Pulmonary artery endothelial cell (primary cell): ENCODE results near the gene COL24A1. TPM values are rescaled to one million over a fixed set of nuclear protein-coding genes. Genes with fewer than 3 reads are reported as not detected.
"Not testable (repeated sequence)": the region's sequence is repeated elsewhere in the genome, so short reads cannot be mapped to it uniquely, and the experiment has no call there.

Source experiments
- DNase-seq: peaks from one replicate; pipeline ENCODE4 v3.0.0-alpha.2; 2011; ENCODE audit warnings: low read depth, low spot score
- total RNA-seq: library from RNA; depleted of rRNA; stranded (reverse); fragments of >200 nt; gene quantifications from 2 replicates; pipeline ENCODE4 v1.2.3, GENCODE V29; 2014

The COL24A1 gene
- total RNA-seq, 1 donor from 2014 or later, result 0.07 TPM

DNA sequence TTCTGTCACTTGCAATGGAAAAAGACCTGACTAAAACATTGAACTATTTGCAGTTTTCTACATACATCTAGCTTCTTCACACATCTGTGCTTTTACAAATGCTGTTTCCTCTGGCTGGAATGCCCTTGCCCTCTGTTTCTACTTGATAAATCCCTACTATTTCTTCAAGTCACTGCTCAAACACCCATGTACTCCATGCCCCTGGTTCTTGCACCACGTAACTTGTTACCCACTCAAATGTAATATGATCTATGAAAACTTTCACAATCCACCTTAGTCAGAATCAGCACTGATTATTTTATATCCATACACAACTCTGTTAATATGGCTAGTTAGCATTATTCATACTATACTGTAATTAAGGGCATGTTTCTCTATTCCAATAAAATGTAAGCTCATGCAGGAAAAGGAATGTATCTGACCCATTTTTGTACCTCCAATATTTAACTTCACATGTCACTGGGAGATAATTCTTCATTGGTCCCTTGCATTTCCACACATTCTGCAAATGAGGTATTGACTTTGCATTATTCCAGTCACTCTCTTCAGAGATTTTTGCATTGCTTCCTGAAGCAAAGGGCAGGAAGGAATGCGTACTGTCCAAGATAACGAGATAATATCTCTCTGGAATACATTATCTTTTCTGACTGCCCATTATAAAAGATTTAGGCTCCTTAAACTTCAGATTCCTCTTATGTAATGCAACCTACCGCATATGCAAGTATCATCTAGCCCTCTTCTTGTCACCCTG is 158.3 kb downstream of the COL24A1 start:
- no peak for DNase-seq

DNA sequence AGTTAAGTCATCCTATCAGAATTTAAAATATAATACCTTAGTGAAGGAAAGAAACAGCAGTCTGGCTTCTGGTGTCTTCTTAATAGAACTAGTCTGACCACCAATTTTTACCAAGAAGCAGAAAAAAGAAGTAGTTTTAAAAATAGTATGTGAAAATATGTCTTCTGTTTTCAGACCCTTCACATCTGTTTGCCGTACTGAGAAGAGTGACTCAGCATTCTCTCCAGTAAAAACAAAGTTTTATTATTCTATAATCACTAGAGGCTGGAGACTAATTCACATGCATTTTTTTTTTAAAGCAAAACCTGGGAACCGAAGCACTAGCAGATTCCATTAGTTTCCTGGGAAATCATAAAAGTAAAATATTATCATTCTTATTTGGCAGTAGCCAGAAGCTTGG is 163.8 kb downstream of the COL24A1 start:
- DNase-seq, result no peak

DNA sequence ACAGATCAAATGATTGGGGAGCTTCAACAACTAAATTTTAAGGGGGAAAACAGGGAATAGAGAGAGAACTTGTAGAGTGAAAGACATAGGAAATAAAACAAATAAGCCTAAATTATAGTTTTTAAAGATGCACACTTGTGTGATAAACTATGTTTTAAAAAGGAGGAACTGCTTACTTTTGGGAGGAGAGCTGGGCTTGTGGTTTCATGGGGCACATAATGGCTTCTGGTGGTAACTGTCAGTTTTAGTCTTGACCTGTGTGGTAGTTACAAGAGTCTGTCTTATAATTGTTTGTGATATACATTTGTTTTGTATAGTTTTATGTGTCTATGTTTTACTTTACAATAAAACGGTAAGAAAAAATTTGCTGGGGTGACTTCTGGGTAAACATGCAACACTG is 165.3 kb downstream of the COL24A1 start:
- no peak for DNase-seq

DNA sequence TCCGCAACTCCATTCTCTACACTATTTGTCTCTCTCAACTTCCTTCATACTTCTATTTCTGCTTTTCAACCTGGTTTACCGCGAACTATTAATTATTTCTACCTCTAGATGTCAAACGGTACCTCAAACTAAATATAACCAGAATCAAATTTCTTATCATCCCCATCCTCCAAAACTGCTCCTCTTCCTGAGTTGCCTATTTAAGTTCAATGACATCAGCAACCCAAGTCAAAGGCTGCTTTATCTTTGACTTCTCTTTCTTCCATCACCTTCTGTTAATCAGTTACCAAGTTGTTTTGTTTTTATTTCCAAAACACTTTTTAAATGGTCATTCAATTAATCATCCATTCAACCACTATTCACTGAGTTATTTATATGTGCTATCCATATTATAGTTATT is 171.9 kb downstream of the COL24A1 start:
- no peak for DNase-seq

DNA sequence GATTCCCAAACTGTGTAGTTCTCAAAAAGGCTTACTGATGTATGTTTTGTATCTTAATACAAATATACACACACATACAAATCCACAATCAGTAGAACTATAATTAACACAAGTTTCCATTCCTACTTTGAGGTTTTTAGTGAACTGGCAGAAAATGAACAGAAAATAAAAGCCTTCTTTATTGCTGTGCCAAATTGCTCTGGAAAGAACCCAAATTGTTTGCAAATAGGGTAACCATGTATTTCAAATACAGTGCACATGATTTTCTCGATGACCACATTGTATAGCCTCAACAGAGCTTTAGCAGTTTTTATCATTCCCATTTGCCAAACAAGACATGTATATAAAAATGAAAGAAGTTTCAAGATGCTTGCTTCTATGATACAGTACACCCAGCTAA is 173.3 kb downstream of the COL24A1 start:
- no peak for DNase-seq

DNA sequence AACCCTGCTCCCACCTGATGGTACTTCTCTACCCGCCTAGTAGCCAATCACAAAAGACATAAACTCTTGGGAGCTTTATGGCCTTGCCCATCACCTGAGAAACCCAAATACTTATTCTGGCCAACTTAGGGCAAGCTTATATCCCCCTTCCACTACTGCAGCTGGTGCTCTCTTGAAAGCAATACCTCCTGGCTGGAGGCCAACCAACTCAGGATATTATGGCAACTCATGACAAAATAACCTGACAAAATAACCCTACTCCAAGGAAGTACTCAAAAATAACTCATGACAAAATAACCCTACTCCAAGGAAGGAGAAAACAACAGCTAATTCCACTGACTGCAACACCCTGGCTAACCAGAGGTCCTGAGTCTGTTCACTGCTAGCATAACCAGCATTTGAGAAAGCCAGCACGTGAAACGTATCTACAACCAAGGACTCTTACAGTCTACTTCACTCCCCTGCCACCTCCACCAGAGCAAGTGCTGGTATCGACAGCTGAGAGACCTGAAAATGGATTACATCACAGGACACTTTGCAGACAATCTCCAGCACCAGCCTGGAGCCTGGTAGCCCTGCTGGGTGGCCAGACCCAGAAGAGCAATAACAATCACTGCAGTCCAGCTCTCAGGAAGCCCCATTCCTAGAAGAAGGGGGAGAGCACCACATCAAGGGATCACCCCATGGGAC is 179.9 kb downstream of the COL24A1 start:
- DNase-seq, result no peak

DNA sequence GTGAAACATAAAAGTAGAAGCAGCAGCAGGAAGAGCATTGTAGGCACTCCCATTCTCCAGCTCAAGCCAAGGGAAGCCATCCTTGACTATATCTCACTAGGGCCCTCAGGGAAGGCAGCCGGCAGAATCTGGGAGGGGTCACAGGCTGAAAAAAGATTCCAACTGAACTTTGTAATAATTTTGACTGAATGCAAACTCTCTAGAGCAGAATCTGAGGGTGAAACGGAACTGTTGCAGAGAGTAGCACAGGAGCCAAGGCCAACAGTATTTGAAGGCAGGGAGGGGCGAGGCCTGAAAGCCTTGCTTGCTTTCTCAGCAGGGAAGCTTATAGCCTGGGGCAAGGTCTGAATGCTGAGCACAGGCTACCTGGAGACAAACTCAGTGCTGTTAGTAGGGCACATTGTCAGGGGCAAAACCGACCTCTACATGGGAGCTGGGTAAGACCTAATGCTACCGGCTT is 180.6 kb downstream of the COL24A1 start:
- no peak for DNase-seq

DNA sequence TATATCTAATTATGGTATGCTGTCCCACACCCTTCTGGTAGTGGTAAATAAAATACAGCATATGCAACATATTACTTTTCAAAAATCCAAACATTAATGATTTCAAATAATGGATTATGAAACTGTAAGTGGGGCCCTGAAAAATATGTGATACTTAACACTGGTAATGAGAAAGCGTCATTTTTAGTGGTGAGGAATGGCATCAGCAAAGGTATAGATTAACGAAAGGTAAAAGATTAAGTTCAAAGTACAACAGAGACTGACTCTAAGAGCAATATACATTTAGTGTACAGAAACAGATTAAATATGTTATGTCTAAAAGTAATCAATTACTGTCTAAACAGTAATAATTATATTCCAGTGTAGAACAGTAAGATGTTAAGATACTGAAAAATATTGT is 194.1 kb downstream of the COL24A1 start:
- no peak for DNase-seq

DNA sequence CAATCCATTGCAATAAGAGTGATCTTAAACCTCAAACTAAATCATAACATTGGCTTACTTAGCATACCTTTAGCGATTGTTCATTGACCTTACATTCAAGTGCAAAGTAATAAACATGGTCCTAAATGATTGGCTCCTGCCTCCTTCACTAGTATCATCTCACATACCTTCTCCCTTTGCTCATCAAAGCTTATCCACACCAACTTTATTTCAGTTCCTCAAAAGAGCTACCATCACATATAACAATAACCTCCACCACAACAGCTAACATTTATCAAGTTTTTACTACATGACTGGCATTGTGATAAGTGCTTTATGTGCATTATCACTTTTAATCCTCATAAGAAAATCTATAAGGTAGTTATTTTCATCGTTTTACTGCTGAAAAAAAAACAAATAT is 198.8 kb downstream of the COL24A1 start:
- no peak for DNase-seq

DNA sequence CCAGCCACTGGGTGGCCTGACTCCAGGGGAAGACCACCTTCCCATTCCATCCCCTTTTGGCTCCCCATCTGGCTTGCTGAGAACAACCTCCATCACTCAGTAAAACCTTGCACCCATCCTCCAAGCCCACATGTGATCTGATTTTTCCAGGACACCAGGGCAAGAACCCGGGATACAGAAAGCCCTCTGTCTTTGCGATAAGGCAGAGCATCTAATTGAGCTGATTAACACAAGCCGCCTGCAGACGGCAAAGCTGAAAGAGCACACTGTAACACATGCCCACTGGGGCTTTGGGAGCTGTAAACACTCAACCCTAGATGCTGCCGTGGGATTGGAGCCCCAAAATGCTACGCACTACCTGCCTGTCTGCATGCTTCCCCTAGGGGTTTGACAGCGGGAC is 201.4 kb downstream of the COL24A1 start:
- not testable (repeated sequence) for DNase-seq

DNA sequence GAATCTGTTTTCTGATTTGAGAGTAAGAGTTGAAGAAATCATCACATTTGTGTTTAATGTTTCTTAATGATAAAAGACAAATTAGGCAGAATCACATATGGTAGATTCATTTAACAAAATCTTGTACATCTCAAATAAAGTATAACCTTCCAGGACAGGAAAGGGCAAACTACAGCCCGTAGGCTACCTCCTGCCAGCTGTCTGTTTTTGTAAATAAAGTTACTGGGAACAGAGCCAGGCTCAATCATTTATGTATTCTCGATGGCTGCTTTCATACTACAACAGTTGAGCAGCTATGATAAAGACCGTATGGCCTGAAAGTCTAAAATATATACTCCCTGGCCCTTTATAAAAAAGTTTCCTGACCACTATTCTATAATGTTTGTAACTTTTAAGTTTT is 204.1 kb downstream of the COL24A1 start:
- no peak for DNase-seq

DNA sequence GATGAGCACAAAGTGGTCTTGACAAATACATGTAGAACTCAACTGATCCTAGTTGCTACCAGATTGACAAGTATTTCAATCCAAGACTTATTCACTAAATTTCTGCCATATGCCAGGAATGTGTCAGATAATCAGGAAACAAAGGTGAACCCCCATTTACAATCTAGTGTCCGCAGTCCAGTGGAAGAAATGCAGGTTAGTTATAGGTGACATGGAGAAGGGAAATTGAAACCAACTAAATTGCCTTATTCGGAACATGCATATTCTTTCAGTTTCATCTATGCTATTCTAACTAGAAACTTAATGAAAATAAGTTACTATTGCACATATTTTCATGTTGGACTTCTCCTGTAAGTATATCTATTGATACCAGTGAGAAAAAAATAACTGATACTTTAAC is 209.4 kb downstream of the COL24A1 start:
- DNase-seq, result no peak

DNA sequence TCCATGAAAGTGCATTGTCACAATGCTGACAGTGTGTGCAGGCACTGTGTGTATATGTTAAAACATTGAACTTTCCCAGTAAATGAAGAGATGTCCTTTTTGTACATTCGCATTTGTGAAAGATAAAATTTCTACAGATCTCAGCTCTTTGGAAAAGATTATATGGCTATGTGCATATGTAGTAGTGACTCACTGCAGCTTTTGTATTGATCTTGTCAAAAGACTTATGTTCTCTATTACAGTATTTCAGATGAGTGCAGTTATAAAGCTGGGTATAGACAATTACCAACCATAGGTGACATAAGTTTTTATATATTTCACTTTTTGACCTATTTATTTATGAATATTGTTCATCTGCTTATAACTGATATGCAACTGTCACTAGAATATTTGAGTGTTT is 212.6 kb downstream of the COL24A1 start:
- DNase-seq, result no peak

DNA sequence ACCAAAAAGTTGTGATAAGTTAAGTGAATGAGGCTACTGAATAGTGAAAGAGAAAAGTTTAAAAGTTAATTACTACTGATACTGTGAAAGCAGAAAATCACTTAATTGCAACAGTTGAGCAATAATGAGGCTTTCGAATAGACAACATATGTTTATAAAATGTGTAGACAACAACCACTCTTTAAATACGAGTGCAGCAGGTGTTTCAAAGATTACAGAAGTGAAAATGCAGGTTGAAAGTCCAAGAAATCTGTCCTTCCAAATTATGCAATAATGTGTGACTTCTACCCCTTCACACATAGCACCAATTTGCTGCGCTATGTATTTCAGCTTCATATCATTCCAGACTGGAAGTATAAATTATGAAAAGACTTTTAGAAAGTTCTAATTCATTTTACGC is 213.0 kb downstream of the COL24A1 start:
- DNase-seq, result no peak

DNA sequence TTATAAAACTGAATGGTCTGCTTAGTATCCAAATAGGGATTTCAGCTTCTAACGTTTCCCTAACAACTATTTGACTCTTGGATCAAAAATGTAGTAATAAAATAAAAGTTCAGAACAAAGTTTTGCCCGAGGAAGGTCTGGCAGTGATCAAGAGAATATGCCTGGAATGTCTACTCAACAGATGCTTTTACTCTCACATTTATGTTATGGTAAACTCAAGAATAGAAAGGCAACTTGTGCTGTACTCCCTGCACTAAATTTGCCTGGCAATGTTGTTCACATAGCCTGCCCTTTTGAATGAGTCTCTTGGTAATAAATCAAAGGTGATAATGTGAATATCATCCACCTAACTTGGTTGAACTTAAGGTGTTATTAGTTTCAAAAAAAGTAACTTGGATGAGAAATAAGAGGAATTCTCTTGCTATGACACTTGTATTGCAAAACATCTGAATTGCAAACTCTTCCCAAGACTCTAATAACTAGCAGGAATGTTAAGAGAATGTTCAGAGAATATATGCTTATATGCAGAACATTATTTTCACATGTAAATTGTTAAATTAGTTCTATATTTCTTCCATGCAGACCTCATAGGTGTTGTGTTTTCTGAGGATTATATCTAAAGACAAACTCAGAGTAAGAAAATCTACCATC is 215.8 kb downstream of the COL24A1 start:
- DNase-seq, result no peak

DNA sequence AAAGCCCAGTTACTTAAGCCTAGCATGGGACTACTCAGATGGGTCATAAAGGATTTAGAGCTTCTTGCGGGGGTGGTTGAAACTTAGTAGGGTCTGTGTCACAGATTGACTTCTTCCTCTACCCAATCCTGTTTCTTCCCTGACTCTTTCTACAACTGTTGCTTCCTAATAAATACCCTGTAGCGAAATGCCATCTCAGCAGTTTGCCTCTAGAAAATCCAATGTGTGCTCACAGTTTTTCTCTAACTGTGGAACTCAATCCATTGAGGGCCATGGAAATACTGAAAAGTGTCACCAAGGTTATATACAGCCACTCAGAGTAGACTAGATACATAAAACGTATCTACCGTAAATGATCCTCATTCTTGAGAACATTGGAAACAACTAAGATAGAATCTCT is 217.7 kb downstream of the COL24A1 start:
- no peak for DNase-seq

DNA sequence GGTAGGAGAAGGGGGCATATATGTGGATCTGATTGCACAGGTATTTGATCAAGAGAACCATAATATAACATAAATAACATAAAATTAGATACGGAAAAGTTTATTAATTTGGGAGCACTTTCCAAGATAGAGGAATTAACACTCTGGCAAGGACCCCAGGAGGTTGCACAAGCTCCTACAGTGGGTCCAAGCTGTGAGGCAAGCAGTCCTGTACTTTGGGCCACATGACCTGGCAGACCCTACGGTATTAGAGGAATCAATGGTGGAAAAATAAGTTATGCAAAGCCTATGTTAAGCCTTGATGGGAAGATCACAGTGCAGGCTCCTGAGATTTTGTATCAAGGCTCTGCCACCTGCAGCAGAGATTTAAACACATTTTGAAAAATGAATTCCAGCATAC is 220.1 kb downstream of the COL24A1 start:
- no peak for DNase-seq

DNA sequence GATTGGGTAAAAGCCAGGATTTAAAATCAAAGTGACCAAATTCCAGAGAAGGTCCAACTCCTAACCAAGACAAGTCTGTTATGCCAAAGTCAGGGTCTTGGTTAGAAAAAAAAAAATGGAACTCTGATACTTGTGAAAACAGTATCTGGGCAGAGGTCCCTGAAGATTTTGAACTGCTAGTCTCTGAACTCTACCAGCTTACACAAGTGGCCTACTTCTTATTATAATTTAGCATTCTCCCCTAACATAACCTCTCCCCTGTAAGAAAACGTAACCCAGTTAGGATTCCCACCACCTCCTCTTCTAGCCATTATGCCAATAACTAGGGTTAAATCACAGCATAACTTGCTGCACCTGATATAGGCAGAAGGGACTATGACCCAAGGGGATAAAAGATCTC is 220.5 kb downstream of the COL24A1 start:
- no peak for DNase-seq

DNA sequence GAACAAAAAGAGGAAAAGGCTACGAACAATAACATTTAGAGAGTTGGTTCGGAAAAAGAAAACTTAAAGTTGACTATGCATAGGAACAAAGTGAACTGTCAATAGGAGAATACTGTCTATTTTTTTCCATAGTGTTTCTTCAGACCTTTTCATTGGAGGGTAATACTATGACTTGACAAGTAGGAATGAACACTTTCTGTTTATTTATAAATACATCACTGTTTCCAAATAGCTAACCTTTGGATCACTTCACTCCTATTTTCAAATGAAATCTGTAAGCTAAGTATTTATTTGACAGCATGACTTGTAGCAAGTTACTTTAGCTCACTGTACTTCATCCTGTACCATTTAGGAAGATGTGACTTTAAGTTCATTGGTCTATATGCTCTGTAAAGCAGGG is 221.3 kb downstream of the COL24A1 start:
- DNase-seq, result no peak

DNA sequence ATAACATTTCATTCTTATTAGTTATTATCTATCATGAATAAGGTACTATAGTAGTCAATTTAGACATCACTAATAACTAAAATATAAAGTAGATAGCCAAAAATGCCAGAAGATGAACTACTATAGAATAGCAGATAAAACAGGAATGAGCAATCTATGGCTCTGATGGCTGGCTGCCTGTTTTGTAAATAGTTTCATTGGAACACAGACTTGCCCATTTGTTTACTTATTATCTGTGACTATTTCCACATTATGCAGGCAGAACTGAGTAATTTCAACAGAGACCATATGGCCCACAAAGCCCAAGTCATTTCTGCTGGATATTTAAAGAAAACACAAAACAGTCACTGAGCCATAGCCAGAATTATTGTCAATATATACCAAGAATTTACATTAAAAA is 222.1 kb downstream of the COL24A1 start:
- no peak for DNase-seq

DNA sequence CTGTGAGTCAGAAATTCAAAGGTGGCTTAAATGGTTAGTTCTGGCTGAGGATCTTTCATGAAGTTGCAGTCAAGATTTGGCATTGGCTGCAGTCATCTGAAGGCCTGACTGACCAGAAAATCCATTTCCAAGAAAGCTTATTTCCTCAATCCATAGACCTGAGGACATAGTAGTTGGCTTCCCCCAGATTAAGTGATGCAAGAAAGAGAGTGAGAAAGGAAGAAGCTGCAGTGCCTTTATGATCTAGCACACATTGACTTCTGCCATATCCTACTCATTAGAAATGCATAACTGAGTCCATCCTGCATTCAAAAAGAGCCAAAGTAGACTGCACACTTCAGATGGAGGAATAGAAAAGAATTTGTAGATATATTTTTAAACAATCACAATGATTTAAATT is 222.6 kb downstream of the COL24A1 start:
- no peak for DNase-seq

DNA sequence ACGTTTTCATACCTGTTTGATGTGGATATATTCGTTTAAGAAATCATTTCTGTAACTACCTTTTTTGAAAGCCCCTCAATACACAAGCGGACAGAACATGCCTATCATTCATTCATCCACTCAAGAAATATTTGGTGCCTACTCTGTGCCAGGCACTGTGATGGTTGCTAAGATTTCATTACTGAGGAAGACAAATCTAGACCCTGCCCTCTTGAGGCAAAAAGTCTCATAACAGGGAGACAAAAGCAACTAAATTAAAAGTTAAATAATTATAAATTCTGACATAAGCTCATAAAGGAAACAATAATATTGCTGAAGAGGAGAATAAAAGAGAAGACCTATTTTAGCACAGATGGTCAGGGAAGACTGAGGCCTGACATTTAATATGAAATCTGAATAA is 244.8 kb downstream of the COL24A1 start:
- DNase-seq, result no peak

DNA sequence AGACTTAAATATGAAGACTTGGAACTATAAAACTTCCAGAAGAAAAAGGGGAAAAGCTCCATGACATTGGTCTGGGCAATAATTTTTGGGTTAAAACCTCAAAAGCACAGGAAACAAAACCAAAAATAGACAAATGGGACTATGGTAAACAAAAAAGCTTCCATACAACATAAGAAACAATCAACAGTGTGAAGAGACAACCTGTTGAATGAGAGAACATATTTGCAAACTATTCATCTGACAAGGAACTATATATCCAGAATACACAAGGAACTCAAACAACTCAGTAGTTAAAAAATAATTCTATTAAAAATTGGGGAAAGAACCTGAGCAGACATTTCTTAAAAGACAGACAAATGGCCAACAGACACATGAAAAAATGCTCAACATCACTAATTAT is 255.7 kb downstream of the COL24A1 start:
- no peak for DNase-seq
